PC-9 (cell line): ENCODE data around the gene PHB1. TPM values are rescaled to one million over a fixed set of nuclear protein-coding genes. Genes with fewer than 3 reads are reported as not detected.

Experiments used
- BruUV-seq: library from RNA; stranded (reverse); fragments of 400-500 nt; replicated peaks from 2 replicates; lab custom pipeline; 2021; lab: Mats Ljungman, UMichigan
- CTCF ChIA-PET: fragments of 300-600 bp; sonication (Branson Sonifier 250); formaldehyde crosslinking; loops from one replicate; lab custom pipeline; 2022; ENCODE audit warnings: antibody characterized with exemption; lab: Charles Lee
- POLR2A ChIA-PET: fragments of 300-600 bp; sonication (Branson Sonifier 250); formaldehyde crosslinking; loops from one replicate; lab custom pipeline; 2022; ENCODE audit warnings: antibody characterized with exemption; ENCODE audit not compliant: unreplicated experiment; lab: Charles Lee
- DNase-seq, 2 experiments: peaks; one replicate each; pipeline versions ENCODE4 v3.0.0 to v3.0.0-alpha.2; 2015 to 2022; ENCODE audit warnings: mixed read lengths in 1 of 2
- H2AFZ ChIP-seq: fragments of 200-600 bp; sonication (generic); 2 replicates; pipeline ENCODE4 v1.8.1; 2017; ENCODE audit warnings: antibody characterized with exemption
- H3F3A ChIP-seq: fragments of 200-600 bp; sonication (generic); 2 replicates; pipeline ENCODE4 v1.8.1; 2017; ENCODE audit warnings: antibody characterized with exemption, mild to moderate bottlenecking, low read depth; ENCODE audit not compliant: insufficient read depth
- H3K27ac ChIP-seq: fragments of 200-600 bp; sonication (generic); 2 replicates; pipeline ENCODE4 v1.6.1; 2016; ENCODE audit warnings: mixed run types
- H3K27me3 ChIP-seq: fragments of 200-600 bp; sonication (generic); 2 replicates; pipeline ENCODE4 v1.6.1; 2016; ENCODE audit warnings: low read depth, mixed run types; ENCODE audit not compliant: insufficient read depth
- H3K36me3 ChIP-seq: fragments of 200-600 bp; sonication (generic); 2 replicates; pipeline ENCODE4 v1.6.1; 2016; ENCODE audit warnings: low read depth, mixed run types
- H3K4me1 ChIP-seq: fragments of 200-600 bp; sonication (generic); replicated peaks from 2 replicates; pipeline ENCODE4 v1.6.1; 2016; ENCODE audit warnings: mixed run types; ENCODE audit not compliant: insufficient read depth
- H3K4me2 ChIP-seq: fragments of 200-600 bp; sonication (generic); 2 replicates; pipeline ENCODE4 v1.6.1; 2017; ENCODE audit warnings: mixed run types
- H3K4me3 ChIP-seq: fragments of 200-600 bp; sonication (generic); 2 replicates; pipeline ENCODE4 v1.6.1; 2016; ENCODE audit warnings: mixed run types
- H3K79me2 ChIP-seq: fragments of 200-600 bp; sonication (generic); 2 replicates; pipeline ENCODE4 v1.6.1; 2017; ENCODE audit warnings: low read depth, mixed run types
- H3K9me2 ChIP-seq: fragments of 200-600 bp; sonication (generic); 2 replicates; pipeline ENCODE4 v1.8.1; 2017; ENCODE audit warnings: mild to moderate bottlenecking; ENCODE audit not compliant: insufficient read depth
- H3K9me3 ChIP-seq: fragments of 200-600 bp; sonication (generic); 2 replicates; pipeline ENCODE4 v1.8.1; 2016; ENCODE audit warnings: low read depth; ENCODE audit not compliant: insufficient read depth
- H4K20me1 ChIP-seq: fragments of 200-600 bp; sonication (generic); 2 replicates; pipeline ENCODE4 v1.8.1; 2017; ENCODE audit not compliant: insufficient read depth
- CTCF ChIP-seq: fragments of 200-600 bp; sonication (generic); conservative IDR thresholded peaks from 2 replicates; pipeline ENCODE4 v1.6.1; 2017; ENCODE audit warnings: mixed run types, antibody characterized with exemption, mild to moderate bottlenecking, moderate library complexity
- EZH2 ChIP-seq: fragments of 200-600 bp; sonication (generic); IDR thresholded peaks from 2 replicates; pipeline ENCODE4 v1.8.0; 2017; ENCODE audit warnings: antibody characterized with exemption, low read depth
- intact Hi-C: fragments of 100-400 bp; cut with micrococcal nuclease; formaldehyde crosslinking; loops from one replicate; pipeline ENCODE4 v1.10.0; 2022; ENCODE audit not compliant: unreplicated experiment
- total RNA-seq: library from RNA; stranded (reverse); gene quantifications from 2 replicates; pipeline ENCODE4 v1.2.3, GENCODE V29; 2021

Gene PHB1
- total RNA-seq, 1 experiment from 2014 or later, result 244 TPM

GRCh38 chr17:49388290-49388640 is 26.4 kb downstream of the PHB1 start:
- no peak for TF ChIP-seq CTCF
- no peak for TF ChIP-seq EZH2
- H3F3A ChIP-seq, result peaks cover 19% of the 10 kb centered on the region
- H3K27me3 ChIP-seq, result no peaks in the 10 kb centered on the region
- no peaks in the 10 kb centered on the region for H3K36me3 ChIP-seq
- no peak overlapping the region for H3K4me2 ChIP-seq
- H3K4me3 ChIP-seq, result no peak overlapping the region
- no peak overlapping the region for H3K27ac ChIP-seq
- DNase-seq, result no peak
- H3K79me2 ChIP-seq, result no peaks in the 10 kb centered on the region
- BruUV-seq, result no TSS peak
- peaks cover 27% of the 10 kb centered on the region for H3K4me1 ChIP-seq
- intact Hi-C loops, result no loop called here
- ChIA-PET CTCF (interaction anchor here (0.5 kb wide), 1 partner anchor 46 kb away, joined by 5 read pairs; no protein-coding TSS in a partner anchor), POLR2A (interaction anchor here (0.7 kb wide), 1 partner anchor 26 kb away, joined by 3 read pairs; the partner anchor contains the start of gene PHB1)
- H2AFZ ChIP-seq, result no peak overlapping the region
- no peaks in the 10 kb centered on the region for H4K20me1 ChIP-seq
- no peaks in the 10 kb centered on the region for H3K9me2 ChIP-seq
- no peaks in the 10 kb centered on the region for H3K9me3 ChIP-seq

- no TSS peak for BruUV-seq
- POLR2A ChIA-PET, result interaction anchor here (0.7 kb wide), 1 partner anchor 27 kb away, joined by 3 read pairs; the partner anchor contains the start of gene PHB1
Observed at GRCh38 chr17:49387498-49388289, 27.0 kb downstream of the PHB1 start.

GRCh38 chr17:49386373-49386772 is 28.3 kb downstream of the PHB1 start:
- H3K4me3 ChIP-seq, result no peak overlapping the region
- H3K4me2 ChIP-seq, result no peak overlapping the region
- no TSS peak for BruUV-seq
- no peaks in the 10 kb centered on the region for H3K79me2 ChIP-seq
- H3K9me3 ChIP-seq, result no peaks in the 10 kb centered on the region
- peaks cover 24% of the 10 kb centered on the region for H3K4me1 ChIP-seq
- no peak for DNase-seq
- intact Hi-C loops, result no loop called here
- no peaks in the 10 kb centered on the region for H3K36me3 ChIP-seq
- H3K27ac ChIP-seq, result no peak overlapping the region
- peaks cover 15% of the 10 kb centered on the region for H3F3A ChIP-seq
- CTCF ChIA-PET, result no interaction called here
- POLR2A ChIA-PET, result no interaction called here
- H2AFZ ChIP-seq, result no peak overlapping the region
- no peaks in the 10 kb centered on the region for H3K27me3 ChIP-seq
- H4K20me1 ChIP-seq, result no peaks in the 10 kb centered on the region
- TF ChIP-seq EZH2 (no peak), CTCF (no peak)
- no peaks in the 10 kb centered on the region for H3K9me2 ChIP-seq

More at GRCh38 chr17:49387498-49388289, 27.0 kb downstream of the PHB1 start:
- Histone ChIP-seq H2AFZ (no peak overlapping the region), H3K79me2 (no peaks in the 10 kb centered on the region), H3K9me3 (no peaks in the 10 kb centered on the region), H3K9me2 (no peaks in the 10 kb centered on the region), H4K20me1 (no peaks in the 10 kb centered on the region), H3K27me3 (no peaks in the 10 kb centered on the region), H3K4me2 (no peak overlapping the region), H3K4me1 (peaks cover 27% of the 10 kb centered on the region), H3K36me3 (no peaks in the 10 kb centered on the region), H3K4me3 (no peak overlapping the region), H3F3A (peaks cover 19% of the 10 kb centered on the region), H3K27ac (no peak overlapping the region)
- DNase-seq, result no peak
- TF ChIP-seq CTCF (no peak), EZH2 (no peak)
- intact Hi-C loops, result no loop called here
- CTCF ChIA-PET, result interaction anchor here (0.5 kb wide), 1 partner anchor 45 kb away, joined by 5 read pairs; no protein-coding TSS in a partner anchor
